GM19035 (cell line): Measurements from ENCODE around the gene KRT14.
"Not testable (repeated sequence)": the region's sequence is repeated elsewhere in the genome, so short reads cannot be mapped to it uniquely, and the experiment has no call there.

ENCODE experiments used
- ATAC-seq: cut with Tn5 transposase; IDR thresholded peaks from one replicate; pipeline ENCODE4 v1.9.1; 2021; ENCODE audit not compliant: unreplicated experiment

The KRT14 gene

GRCh38 chr17:41623184-41623861 lies 36.6 kb upstream of the KRT14 start:
- not testable (repeated sequence) for ATAC-seq

GRCh38 chr17:41622340-41623183 lies 35.9 kb upstream of the KRT14 start:
- ATAC-seq: not testable (repeated sequence)

- ATAC-seq: no peak
Observed at GRCh38 chr17:41621916-41622315, 35.2 kb upstream of the KRT14 start.

- ATAC-seq: not testable (repeated sequence)
Observed at GRCh38 chr17:41621435-41621817, 34.7 kb upstream of the KRT14 start.

GRCh38 chr17:41620583-41621434 lies 34.1 kb upstream of the KRT14 start:
- ATAC-seq: no peak

GRCh38 chr17:41619927-41620582 lies 33.4 kb upstream of the KRT14 start:
- not testable (repeated sequence) for ATAC-seq

GRCh38 chr17:41619036-41619926 lies 32.6 kb upstream of the KRT14 start:
- no peak for ATAC-seq

- no peak for ATAC-seq
Observed at GRCh38 chr17:41618341-41619035, 31.8 kb upstream of the KRT14 start.

- no peak for ATAC-seq
Observed at GRCh38 chr17:41617698-41618097, 31.0 kb upstream of the KRT14 start.

GRCh38 chr17:41617136-41617535 lies 30.4 kb upstream of the KRT14 start:
- no peak for ATAC-seq

- ATAC-seq: not testable (repeated sequence)
Observed at GRCh38 chr17:41616486-41616885, 29.8 kb upstream of the KRT14 start.

GRCh38 chr17:41615454-41615853 lies 28.8 kb upstream of the KRT14 start:
- ATAC-seq: no peak

- not testable (repeated sequence) for ATAC-seq
Observed at GRCh38 chr17:41614767-41615166, 28.1 kb upstream of the KRT14 start.

- ATAC-seq: no peak
Observed at GRCh38 chr17:41614098-41614497, 27.4 kb upstream of the KRT14 start.

GRCh38 chr17:41613277-41614082 lies 26.8 kb upstream of the KRT14 start:
- ATAC-seq: no peak

GRCh38 chr17:41612376-41613160 lies 25.9 kb upstream of the KRT14 start, which contains the start of gene KRT16:
KRT16 (minus strand) TSS chr17:41612767; CDS start chr17:41612688, 79 bp downstream.
- ATAC-seq: not testable (repeated sequence)

GRCh38 chr17:41610965-41611640 lies 24.4 kb upstream of the KRT14 start:
- no peak for ATAC-seq
